Neural progenitor cell (in vitro differentiated cells): Measurements from ENCODE around the gene NDUFB10.

Source experiments
- EZH2 ChIP-seq: fragments of 200-600 bp; sonication (generic); IDR thresholded peaks from 2 replicates; pipeline ENCODE4 v1.6.1; 2017; ENCODE audit warnings: antibody characterized with exemption, mild to moderate bottlenecking, moderate library complexity
- EZH2phosphoT487 ChIP-seq: fragments of 200-600 bp; sonication (generic); IDR thresholded peaks from 2 replicates; pipeline ENCODE4 v1.6.1; 2017; ENCODE audit warnings: antibody characterized with exemption
- TF ChIP-seq, protein P1 (sequence below): fragments of 200-600 bp; sonication (generic); IDR thresholded peaks from 2 replicates; pipeline ENCODE4 v1.5.1; 2017; ENCODE audit warnings: antibody characterized with exemption, mild to moderate bottlenecking

- TF ChIP-seq, protein P1, sequence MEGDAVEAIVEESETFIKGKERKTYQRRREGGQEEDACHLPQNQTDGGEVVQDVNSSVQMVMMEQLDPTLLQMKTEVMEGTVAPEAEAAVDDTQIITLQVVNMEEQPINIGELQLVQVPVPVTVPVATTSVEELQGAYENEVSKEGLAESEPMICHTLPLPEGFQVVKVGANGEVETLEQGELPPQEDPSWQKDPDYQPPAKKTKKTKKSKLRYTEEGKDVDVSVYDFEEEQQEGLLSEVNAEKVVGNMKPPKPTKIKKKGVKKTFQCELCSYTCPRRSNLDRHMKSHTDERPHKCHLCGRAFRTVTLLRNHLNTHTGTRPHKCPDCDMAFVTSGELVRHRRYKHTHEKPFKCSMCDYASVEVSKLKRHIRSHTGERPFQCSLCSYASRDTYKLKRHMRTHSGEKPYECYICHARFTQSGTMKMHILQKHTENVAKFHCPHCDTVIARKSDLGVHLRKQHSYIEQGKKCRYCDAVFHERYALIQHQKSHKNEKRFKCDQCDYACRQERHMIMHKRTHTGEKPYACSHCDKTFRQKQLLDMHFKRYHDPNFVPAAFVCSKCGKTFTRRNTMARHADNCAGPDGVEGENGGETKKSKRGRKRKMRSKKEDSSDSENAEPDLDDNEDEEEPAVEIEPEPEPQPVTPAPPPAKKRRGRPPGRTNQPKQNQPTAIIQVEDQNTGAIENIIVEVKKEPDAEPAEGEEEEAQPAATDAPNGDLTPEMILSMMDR, result no peak
- TF ChIP-seq EZH2phosphoT487 (no peak), EZH2 (no peak)
Observed at GRCh38 chr16:1984347-1985225, 25.2 kb downstream of the NDUFB10 start.
